ENCODE results near the gene DMGDH.

DMGDH gene

DNA sequence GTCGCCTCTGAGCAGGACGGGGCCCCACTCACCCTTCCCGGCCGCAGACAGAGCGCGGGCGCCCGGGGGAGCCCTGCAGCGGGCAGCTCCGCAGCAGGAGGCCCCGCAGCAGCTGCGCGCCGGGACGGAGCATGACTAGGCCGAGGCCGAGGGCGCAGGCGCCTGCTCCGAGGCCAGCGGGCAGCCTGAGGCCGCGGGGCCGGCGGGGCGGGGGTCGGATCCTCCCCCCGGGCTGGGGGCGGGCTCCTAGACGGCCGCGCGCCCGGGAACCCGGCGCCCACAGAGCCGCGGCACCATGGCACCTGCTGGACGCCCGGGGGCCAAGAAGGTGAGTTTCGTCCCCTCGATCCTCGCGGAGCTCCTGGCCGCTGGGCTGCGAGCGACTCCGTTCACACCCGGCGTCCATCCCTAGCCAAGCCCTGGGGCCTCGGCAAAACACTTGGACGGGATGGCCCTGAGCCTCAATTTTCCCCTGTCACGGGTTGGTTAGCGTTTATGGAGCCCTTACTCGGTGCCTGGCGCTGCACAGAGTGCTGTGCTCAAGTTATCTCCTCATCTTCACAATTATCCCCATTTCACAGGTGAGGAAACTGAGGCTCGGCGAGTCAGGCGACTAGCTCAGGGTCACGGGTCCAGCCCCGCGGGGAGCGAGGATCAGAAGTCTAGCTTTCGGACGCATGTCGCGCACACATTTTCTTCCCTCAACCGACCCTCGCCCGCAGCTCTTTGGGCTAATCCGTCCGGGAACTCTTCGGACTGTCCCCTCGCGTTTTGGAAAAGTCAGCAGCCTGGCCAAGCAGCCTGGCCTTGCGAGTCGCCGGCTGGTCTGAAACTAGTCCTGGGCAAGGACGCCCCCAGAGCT lies at the start of gene DMGDH, which contains the start of gene BHMT2:
Gene DMGDH, minus strand, starts transcription at position 187 of the 862 bp plus-strand sequence. Its CDS starts 54 bp downstream, at position 133.
Gene BHMT2, plus strand, starts transcription at position 280 of the 862 bp plus-strand sequence. Its CDS starts 16 bp downstream, at position 296.
- DNase-seq (ENCODE audit: low read depth): peak; percentile 38

DNA sequence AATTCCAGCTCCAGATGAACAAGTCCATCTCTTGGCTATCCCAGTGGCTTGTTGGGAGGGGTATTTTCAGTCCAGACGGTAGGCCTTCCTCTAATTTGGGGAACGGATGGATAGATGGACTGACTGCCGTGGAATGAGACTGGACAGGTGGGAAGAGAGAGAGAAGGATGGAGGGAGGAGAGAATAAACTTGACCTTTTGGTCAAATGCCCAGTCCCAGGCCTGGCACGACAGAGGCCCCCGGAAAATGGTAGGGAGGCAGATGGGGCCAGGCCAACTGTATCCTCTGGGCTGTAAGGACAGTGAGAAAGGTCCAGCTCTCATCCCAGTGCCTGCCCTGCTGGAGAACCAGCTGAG lies 43.2 kb upstream of the DMGDH start:
- DNase-seq (ENCODE audit: low read depth): no peak

- no peak for DNase-seq (ENCODE audit: low read depth)
Measured at GRCh38 chr5:79111960-79112702, 42.7 kb upstream of the DMGDH start.

- no peak for DNase-seq (ENCODE audit: low read depth)
Measured at GRCh38 chr5:79111387-79111959, 42.0 kb upstream of the DMGDH start, which contains the start of gene BHMT. TSS of gene BHMT (plus strand) at chr5:79111809. CDS start at chr5:79111886, 77 bp downstream.

- DNase-seq (ENCODE audit: low read depth): no peak
Measured at GRCh38 chr5:79109527-79110492, 40.3 kb upstream of the DMGDH start.

DNA sequence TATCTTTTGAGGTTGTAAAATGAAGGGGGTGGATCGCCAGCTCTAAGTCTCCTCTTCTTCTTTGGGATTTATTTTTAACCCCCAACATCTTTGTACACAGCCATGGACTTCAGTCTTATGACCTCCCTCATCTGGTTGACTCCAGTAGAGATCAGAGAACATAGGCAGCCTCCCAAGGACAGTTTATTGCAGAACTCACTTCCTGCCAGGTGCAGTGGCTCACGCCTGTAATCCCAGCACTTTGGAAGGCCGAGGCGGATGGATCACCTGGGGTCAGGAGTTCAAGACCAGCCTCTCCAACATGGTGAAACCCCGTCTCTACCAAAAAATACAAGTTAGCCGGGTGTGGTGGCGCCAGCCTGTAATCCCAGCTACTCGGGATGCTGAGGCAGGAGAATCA lies 39.3 kb upstream of the DMGDH start:
- no peak for DNase-seq (ENCODE audit: low read depth)

DNA sequence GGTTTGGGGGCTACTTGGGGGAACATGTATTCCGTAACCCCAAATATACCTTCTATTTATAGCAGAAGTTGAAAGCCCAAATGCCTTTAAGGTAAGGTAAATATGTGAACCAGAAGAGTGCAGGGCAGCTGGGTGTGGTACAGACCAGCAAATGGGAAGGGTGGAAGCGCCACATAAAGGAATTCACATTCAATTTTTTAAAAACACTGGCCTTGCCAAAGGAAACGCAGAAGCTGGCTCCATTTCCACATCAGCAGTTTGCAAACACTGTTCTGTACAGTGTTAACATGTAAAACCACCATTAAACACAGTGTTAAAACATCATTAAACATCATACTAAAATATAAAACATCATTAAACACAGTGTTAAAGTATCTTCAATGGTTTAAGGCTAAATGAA lies 38.6 kb upstream of the DMGDH start:
- no peak for DNase-seq (ENCODE audit: low read depth)

- DNase-seq (ENCODE audit: low read depth): no peak
Measured at GRCh38 chr5:79107020-79107796, 37.7 kb upstream of the DMGDH start.

- no peak for DNase-seq (ENCODE audit: low read depth)
Measured at GRCh38 chr5:79105868-79106267, 36.4 kb upstream of the DMGDH start.

GRCh38 chr5:79093762-79094161 lies 24.3 kb upstream of the DMGDH start:
- DNase-seq (ENCODE audit: low read depth): no peak

- DNase-seq (ENCODE audit: low read depth): no peak
Measured at GRCh38 chr5:79091064-79091463, 21.6 kb upstream of the DMGDH start.

GRCh38 chr5:79088507-79088906 lies 19.0 kb upstream of the DMGDH start:
- DNase-seq (ENCODE audit: low read depth): no peak

DNA sequence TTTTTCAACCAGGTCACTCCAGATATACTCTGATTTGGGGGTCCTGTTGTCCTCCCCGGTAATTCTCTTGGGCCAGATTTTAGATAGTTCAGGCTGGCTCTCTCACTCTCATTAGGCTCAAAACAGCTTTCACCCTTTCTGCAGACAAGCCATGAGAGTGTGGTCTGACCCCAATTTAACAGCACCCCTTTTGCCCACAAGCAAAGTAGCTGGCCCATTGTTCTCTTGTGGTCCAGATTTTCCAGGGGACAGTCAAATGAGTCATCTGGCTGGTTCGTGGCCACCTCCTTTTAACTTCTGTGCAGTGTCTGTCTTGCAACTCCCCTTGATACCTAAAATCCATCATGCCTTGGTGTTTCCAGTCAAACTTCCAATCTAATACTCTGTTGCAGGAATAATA lies 16.6 kb upstream of the DMGDH start:
- no peak for DNase-seq (ENCODE audit: low read depth)

DNA sequence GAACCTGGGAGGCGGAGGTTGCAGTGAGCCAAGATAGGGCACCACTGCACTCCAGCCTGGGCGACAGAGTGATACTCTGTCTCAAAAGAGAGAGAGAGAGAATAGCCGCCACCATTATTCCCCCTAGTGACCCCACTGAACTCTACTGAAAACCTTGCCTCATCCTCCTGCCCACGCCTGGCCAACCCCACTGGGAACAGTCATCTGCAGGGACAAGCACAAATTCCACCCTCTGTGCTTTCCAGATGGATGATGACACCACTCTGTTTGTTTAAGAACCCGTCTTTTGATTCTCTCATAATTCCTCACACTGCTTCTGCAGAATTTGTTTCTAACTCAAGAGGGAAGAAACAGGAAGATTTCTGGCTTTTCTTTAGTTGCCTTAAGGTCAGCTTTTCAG lies 12.3 kb upstream of the DMGDH start:
- no peak for DNase-seq (ENCODE audit: low read depth)

- no peak for DNase-seq (ENCODE audit: low read depth)
Measured at GRCh38 chr5:79080804-79081203, 11.3 kb upstream of the DMGDH start.

DNA sequence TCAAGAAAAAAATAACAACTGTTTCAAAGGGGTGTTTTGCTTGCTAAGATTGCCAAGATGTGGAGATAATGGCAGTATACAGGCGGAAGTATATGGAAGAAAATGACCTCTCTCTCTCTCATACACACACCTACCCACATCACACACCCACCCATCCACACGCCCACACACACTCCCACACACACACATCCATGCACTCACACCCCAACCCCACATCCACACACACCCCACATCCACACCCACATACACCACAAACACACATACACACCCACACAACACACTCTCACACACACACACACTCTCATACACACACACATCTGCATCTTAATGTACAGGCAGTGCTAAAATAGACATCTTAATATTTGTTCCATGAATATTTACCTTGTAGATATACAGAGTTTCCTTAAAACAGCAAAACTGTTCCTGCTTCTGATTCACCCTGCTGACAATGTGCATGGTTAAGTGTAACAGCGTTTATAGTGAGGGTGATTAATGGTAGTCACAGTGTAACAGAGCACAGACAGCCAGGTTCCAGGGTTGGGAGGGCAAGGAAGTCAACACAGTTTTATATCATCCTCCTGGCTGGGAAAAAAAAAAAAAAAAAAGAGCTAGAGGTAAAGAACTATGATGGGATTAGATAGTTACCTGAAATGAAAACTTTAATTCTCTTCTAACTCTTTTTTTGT lies 8.3 kb upstream of the DMGDH start:
- DNase-seq (ENCODE audit: low read depth): no peak

GRCh38 chr5:79076819-79077218 lies 7.3 kb upstream of the DMGDH start:
- DNase-seq (ENCODE audit: low read depth): no peak

DNA sequence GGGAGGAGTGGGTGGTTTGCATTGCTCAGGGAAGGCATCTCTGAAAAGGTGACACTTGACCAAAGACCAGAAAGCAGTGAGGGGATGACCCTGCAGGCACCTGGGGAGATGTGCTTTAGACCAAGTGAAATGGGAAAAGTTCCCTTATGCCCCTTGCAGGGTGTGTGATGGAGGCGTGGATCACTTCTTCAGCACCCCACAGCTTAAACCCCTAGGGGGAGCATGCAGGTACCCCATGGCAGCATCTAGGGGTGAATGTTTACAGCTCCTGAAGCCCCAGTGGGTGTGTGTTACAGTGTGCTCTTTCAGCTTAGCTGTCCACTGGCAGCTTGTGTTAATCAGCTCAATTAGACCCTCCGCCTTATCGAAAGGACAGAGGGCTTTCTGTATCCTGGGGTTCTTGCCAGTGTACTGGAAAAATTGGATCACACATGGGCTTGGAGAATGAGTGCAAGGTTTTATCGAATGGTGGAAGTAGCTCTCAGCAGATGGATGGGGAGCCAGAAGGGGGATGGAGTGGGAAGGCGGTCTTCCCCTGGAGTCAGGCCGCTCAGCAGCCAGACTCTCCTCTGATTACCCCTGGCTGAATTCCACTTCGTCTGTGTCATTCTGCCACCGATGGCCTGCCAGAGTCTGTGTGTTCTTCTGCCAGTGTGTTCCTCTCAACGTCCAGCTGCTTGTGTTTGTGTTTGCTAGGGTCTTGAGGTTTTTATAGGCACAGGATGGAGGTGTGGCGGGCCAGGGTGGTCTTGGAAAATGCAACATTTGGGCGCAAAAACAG lies 6.4 kb upstream of the DMGDH start:
- no peak for DNase-seq (ENCODE audit: low read depth)

DNA sequence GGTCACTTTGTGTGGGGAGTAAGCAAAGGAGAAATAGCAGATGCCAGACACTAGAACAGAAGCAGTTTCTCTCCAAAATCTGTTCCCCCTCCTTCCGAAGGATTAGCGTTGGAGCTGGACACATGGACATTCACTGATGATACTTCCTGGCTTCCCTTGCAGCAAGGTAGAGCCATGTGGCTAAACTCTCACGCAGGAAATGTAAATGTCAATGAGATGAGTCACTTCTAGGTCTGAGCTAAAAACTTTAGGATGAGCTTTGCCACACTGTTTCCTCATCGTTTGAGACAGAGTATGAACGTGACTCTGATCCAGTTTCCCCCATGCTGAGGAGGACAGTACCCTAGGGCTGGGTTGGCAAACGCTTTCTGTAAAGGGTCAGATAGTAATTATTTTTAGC lies 5.2 kb upstream of the DMGDH start:
- peak; percentile 30 for DNase-seq (ENCODE audit: low read depth)

GRCh38 chr5:79070350-79070667 lies 835 bp upstream of the DMGDH start:
- DNase-seq (ENCODE audit: low read depth): peak; percentile 36

Data from fibroblast of gingiva (primary cell).